Karpas-422 (cell line): ENCODE measurements around the gene HDAC9. TPM values are rescaled to one million over a fixed set of nuclear protein-coding genes. Genes with fewer than 3 reads are reported as not detected.
"Not testable (repeated sequence)": the region's sequence is repeated elsewhere in the genome, so short reads cannot be mapped to it uniquely, and the experiment has no call there.

Source experiments
- DNase-seq: peaks from one replicate; pipeline ENCODE4 v3.0.0-alpha.2; 2015
- H2AFZ ChIP-seq: fragments of 200-600 bp; sonication (generic); 2 replicates; pipeline ENCODE4 v1.6.1; 2014; ENCODE audit warnings: antibody characterized with exemption, low read length, mixed read lengths
- H3K27ac ChIP-seq: fragments of 200-600 bp; sonication (generic); 2 replicates; pipeline ENCODE4 v1.5.1; 2014; ENCODE audit warnings: mild to moderate bottlenecking, low read length, moderate library complexity
- H3K27me3 ChIP-seq: fragments of 200-600 bp; sonication (generic); 2 replicates; pipeline ENCODE4 v1.6.1; 2014; ENCODE audit warnings: low read length, mixed read lengths
- H3K36me3 ChIP-seq: fragments of 200-600 bp; sonication (generic); 2 replicates; pipeline ENCODE4 v1.6.1; 2014; ENCODE audit warnings: low read length, mixed read lengths; ENCODE audit not compliant: insufficient read depth
- H3K4me1 ChIP-seq: fragments of 200-600 bp; sonication (generic); 2 replicates; pipeline ENCODE4 v1.6.1; 2014; ENCODE audit warnings: mild to moderate bottlenecking, low read length, mixed read lengths
- H3K4me2 ChIP-seq: fragments of 200-600 bp; sonication (generic); 2 replicates; pipeline ENCODE4 v1.6.1; 2014; ENCODE audit warnings: low read length, low read depth, mild to moderate bottlenecking; ENCODE audit not compliant: poor library complexity, severe bottlenecking
- H3K4me3 ChIP-seq: fragments of 200-600 bp; sonication (generic); 2 replicates; pipeline ENCODE4 v1.5.1; 2014; ENCODE audit warnings: mild to moderate bottlenecking, antibody characterized with exemption, low read length, mixed read lengths
- H3K79me2 ChIP-seq: fragments of 200-600 bp; sonication (generic); 2 replicates; pipeline ENCODE4 v1.6.1; 2014; ENCODE audit warnings: mild to moderate bottlenecking, low read length, mixed read lengths
- H3K9ac ChIP-seq: fragments of 200-600 bp; sonication (generic); 2 replicates; pipeline ENCODE4 v1.6.0; 2014; ENCODE audit warnings: low read length
- H3K9me2 ChIP-seq: fragments of 200-600 bp; sonication (generic), shearing (Covaris generic); replicated peaks from 2 replicates; pipeline ENCODE4 v1.6.0; 2014; ENCODE audit warnings: mild to moderate bottlenecking, low read length, moderate library complexity; ENCODE audit not compliant: insufficient read depth
- H3K9me3 ChIP-seq: fragments of 300-700, 200-600 bp; sonication (generic); 2 replicates; pipeline ENCODE4 v1.6.1; 2014; ENCODE audit warnings: low read length, mixed read lengths
- H4K20me1 ChIP-seq: fragments of 200-600 bp; sonication (generic); 2 replicates; pipeline ENCODE4 v1.6.1; 2014; ENCODE audit warnings: mild to moderate bottlenecking, antibody characterized with exemption, low read length, low read depth; ENCODE audit not compliant: insufficient read depth
- total RNA-seq: library from RNA; depleted of rRNA; stranded (reverse); fragments of >200 nt; shearing (Covaris generic); gene quantifications from 2 replicates; pipeline ENCODE4 v1.2.3, GENCODE V29; 2014; ENCODE audit warnings: low replicate concordance

HDAC9 gene
- total RNA-seq, 1 experiment from 2014 or later, result 5.2 TPM

- Histone ChIP-seq H3K36me3 (no peaks in the 10 kb centered on the region), H3K27ac (no peak overlapping the region), H3K9ac (no peak overlapping the region), H3K27me3 (no peaks in the 10 kb centered on the region), H3K9me3 (no peaks in the 10 kb centered on the region), H3K4me1 (no peaks in the 10 kb centered on the region), H2AFZ (no peak overlapping the region), H3K9me2 (no peaks in the 10 kb centered on the region), H3K79me2 (no peaks in the 10 kb centered on the region), H3K4me3 (no peak overlapping the region), H4K20me1 (no peaks in the 10 kb centered on the region), H3K4me2 (no peak overlapping the region)
- DNase-seq, result no peak
Measured at GRCh38 chr7:18974803-18975202, 479.3 kb downstream of the HDAC9 start.

GRCh38 chr7:18975276-18975675, 479.7 kb downstream of the HDAC9 start:
- no peaks in the 10 kb centered on the region for H3K4me1 ChIP-seq
- DNase-seq, result no peak

DNA sequence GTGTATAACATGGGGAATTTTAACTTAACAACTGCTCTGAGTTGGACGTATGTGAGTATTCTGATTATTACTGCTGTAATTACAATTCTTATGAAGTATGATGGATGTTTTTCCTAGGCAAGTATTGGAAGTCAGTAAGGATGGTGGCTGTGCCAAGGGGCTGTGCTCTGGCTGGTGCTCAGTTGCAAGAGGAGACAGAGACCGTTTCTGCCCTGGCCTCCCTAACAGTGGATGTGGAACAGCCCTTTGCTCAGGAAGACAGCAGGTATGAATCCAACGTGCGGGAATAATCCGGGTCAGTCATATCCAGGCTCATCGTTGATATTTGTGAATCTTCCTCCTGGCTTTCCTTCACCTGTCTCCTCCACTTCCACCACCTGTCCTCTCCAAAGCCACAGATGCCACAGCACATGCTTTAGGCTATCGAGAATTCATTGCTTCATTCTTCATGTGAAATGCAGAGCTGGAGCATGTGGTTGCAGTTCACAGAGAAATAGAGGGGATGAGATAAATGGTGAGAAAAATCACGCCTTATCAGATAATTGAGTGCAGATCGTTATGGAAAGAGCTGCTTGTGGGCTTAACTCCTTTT, 480.2 kb downstream of the HDAC9 start:
- H3K4me1 ChIP-seq, result no peaks in the 10 kb centered on the region
- no peaks in the 10 kb centered on the region for H3K36me3 ChIP-seq
- H3K4me2 ChIP-seq, result no peak overlapping the region
- H4K20me1 ChIP-seq, result no peaks in the 10 kb centered on the region
- H3K4me3 ChIP-seq, result no peak overlapping the region
- no peaks in the 10 kb centered on the region for H3K9me3 ChIP-seq
- H3K79me2 ChIP-seq, result no peaks in the 10 kb centered on the region
- H3K27ac ChIP-seq, result no peak overlapping the region
- no peaks in the 10 kb centered on the region for H3K9me2 ChIP-seq
- H3K27me3 ChIP-seq, result no peaks in the 10 kb centered on the region
- H3K9ac ChIP-seq, result no peak overlapping the region
- H2AFZ ChIP-seq, result no peak overlapping the region
- no peak for DNase-seq

More at GRCh38 chr7:18975276-18975675, 479.7 kb downstream of the HDAC9 start:
- no peak overlapping the region for H3K4me2 ChIP-seq
- H3K36me3 ChIP-seq, result no peaks in the 10 kb centered on the region
- H2AFZ ChIP-seq, result no peak overlapping the region
- H3K9me3 ChIP-seq, result no peaks in the 10 kb centered on the region
- H3K4me3 ChIP-seq, result no peak overlapping the region
- no peak overlapping the region for H3K27ac ChIP-seq
- no peak overlapping the region for H3K9ac ChIP-seq
- no peaks in the 10 kb centered on the region for H4K20me1 ChIP-seq
- no peaks in the 10 kb centered on the region for H3K79me2 ChIP-seq
- no peaks in the 10 kb centered on the region for H3K27me3 ChIP-seq
- no peaks in the 10 kb centered on the region for H3K9me2 ChIP-seq

GRCh38 chr7:18976715-18977471, 481.3 kb downstream of the HDAC9 start:
- DNase-seq, result no peak
- Histone ChIP-seq H3K27ac (no peak overlapping the region), H3K4me2 (no peak overlapping the region), H3K79me2 (no peaks in the 10 kb centered on the region), H3K9ac (no peak overlapping the region), H3K36me3 (no peaks in the 10 kb centered on the region), H2AFZ (no peak overlapping the region), H4K20me1 (no peaks in the 10 kb centered on the region), H3K4me3 (no peak overlapping the region), H3K27me3 (no peaks in the 10 kb centered on the region), H3K4me1 (no peaks in the 10 kb centered on the region), H3K9me2 (no peaks in the 10 kb centered on the region), H3K9me3 (no peaks in the 10 kb centered on the region)

DNA sequence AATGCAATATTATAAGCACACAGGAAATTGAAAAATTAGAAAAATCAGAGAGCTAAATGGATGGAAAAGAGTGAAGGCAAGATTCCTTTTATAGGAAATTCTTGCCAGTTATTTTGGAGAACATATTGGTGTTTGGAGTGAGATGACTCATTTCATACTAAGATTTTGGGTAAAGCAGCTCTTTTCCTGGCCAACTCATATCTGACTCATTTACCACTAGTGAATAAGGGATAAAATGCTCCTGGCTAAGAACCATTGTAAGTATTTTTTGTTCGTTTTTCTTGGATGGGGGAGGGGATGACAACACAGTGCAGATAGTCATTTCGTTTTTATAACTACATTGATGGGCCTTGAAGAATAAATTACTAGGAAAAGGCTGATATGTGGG, 482.6 kb downstream of the HDAC9 start:
- no peaks in the 10 kb centered on the region for H4K20me1 ChIP-seq
- no peaks in the 10 kb centered on the region for H3K9me3 ChIP-seq
- H2AFZ ChIP-seq, result no peak overlapping the region
- DNase-seq, result no peak
- H3K4me2 ChIP-seq, result no peak overlapping the region
- H3K4me3 ChIP-seq, result no peak overlapping the region
- H3K4me1 ChIP-seq, result no peaks in the 10 kb centered on the region
- H3K27me3 ChIP-seq, result no peaks in the 10 kb centered on the region
- H3K27ac ChIP-seq, result no peak overlapping the region
- H3K9me2 ChIP-seq, result no peaks in the 10 kb centered on the region
- H3K36me3 ChIP-seq, result no peaks in the 10 kb centered on the region
- no peaks in the 10 kb centered on the region for H3K79me2 ChIP-seq
- no peak overlapping the region for H3K9ac ChIP-seq

DNA sequence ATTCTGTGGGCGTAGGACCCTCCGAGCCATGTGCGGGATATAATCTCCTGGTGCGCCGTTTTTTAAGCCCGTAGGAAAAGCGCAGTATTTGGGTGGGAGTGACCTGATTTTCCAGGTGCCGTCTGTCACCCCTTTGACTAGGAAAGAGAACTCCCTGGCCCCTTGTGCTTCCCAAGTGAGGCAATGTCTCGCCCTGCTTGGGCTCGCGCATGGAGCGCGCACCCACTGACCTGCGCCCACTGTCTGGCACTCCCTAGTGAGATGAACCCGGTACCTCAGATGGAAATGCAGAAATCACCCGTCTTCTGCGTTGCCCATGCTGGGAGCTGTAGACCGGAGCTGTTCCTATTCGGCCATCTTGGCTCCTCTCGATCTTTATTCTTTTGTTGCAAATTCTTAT, 495.2 kb downstream of the HDAC9 start:
- not testable (repeated sequence) for H2AFZ ChIP-seq, H3K36me3 ChIP-seq, H3K27ac ChIP-seq, H3K27me3 ChIP-seq, H3K4me3 ChIP-seq, H4K20me1 ChIP-seq, DNase-seq, H3K4me2 ChIP-seq, H3K9me3 ChIP-seq, H3K9ac ChIP-seq, H3K4me1 ChIP-seq, H3K9me2 ChIP-seq, H3K79me2 ChIP-seq

DNA sequence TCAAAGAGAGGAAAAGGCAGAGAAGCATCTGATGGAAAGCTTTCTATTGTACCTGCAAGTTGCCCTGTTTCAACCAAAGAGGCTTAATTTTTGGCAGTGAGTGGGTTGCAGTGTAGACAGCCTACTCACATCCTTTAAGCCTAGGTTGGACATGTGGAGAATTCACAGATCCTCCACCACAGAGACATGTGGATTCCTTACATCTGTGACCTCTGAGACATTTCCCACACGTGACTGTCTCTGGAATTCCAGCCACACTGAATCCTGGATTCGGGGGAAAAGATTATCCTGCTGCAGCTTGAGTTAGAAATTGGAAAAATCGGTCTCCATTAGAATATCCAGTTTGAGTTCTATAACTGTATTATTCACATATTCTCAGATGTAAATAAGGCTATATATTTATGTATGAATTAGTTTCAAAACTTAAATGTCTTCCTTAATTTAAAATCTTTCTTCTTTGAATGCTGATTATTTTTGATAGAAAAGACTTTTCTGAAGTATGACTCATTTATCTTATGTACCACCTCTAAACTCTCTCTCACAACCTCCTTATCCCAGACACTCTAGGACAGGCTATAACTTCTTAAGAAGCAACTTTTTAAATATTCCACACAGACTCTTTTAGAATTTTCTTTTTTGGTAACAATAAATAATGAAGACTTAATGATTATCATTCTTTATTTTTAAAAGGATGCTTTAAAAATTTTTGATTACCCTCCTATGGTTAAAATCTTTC, 498.6 kb downstream of the HDAC9 start:
- Histone ChIP-seq H4K20me1 (no peaks in the 10 kb centered on the region), H3K36me3 (no peaks in the 10 kb centered on the region), H2AFZ (no peak overlapping the region), H3K9me2 (no peaks in the 10 kb centered on the region), H3K4me1 (no peaks in the 10 kb centered on the region), H3K9ac (no peak overlapping the region), H3K27ac (no peak overlapping the region), H3K79me2 (no peaks in the 10 kb centered on the region), H3K27me3 (no peaks in the 10 kb centered on the region), H3K4me2 (no peak overlapping the region), H3K9me3 (no peaks in the 10 kb centered on the region), H3K4me3 (no peak overlapping the region)
- DNase-seq, result no peak

DNA sequence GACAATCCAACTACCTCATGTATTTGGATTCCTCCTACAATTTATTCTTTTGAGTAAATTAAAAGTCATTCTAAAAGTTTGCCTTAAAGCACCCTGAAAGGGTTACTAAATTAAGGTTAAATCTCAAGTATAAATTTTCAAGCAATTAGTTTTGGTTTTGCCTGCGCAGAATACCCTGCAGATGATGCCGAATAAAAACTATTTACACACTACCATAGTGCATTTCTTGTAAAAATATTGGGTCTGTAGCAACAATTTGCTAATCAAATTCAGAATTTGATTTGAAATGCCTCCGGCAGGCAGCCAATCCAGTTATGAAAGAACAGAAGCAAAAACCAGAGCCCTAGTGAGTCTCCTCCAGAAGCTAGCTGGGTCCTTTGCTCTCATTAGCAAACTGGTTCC, 499.7 kb downstream of the HDAC9 start:
- Histone ChIP-seq H2AFZ (no peak overlapping the region), H3K9ac (no peak overlapping the region), H3K27me3 (no peaks in the 10 kb centered on the region), H3K9me3 (no peaks in the 10 kb centered on the region), H3K79me2 (no peaks in the 10 kb centered on the region), H3K36me3 (no peaks in the 10 kb centered on the region), H3K4me2 (no peak overlapping the region), H3K4me3 (no peak overlapping the region), H3K27ac (no peak overlapping the region), H3K9me2 (no peaks in the 10 kb centered on the region), H3K4me1 (no peaks in the 10 kb centered on the region), H4K20me1 (no peaks in the 10 kb centered on the region)
- DNase-seq, result no peak
